T-helper 1 cell treated with Interleukin-12 subunit alpha and Interleukin-12 subunit beta and Interleukin-4 antibody, amounts not matched to agents 30 μg/mL and 1 μg/mL, for 36 hours (primary cell): ENCODE data around the gene NRG2.
A peak's percentile ranks its signal among the peaks of the same experiment; 100 is the strongest.

ENCODE experiments used
- H3K27ac Mint-ChIP-seq: one replicate; pipeline ENCODE4 v1.8.0; 2021; ENCODE audit warnings: mild to moderate bottlenecking, mixed read lengths
- H3K27me3 Mint-ChIP-seq: one replicate; pipeline ENCODE4 v1.8.0; 2021; ENCODE audit warnings: low read depth, mixed read lengths
- H3K36me3 Mint-ChIP-seq: one replicate; pipeline ENCODE4 v1.8.0; 2021; ENCODE audit warnings: low read depth, mixed read lengths
- H3K4me1 Mint-ChIP-seq: one replicate; pipeline ENCODE4 v1.8.0; 2021; ENCODE audit warnings: low read depth, mixed read lengths
- H3K4me3 Mint-ChIP-seq: one replicate; pipeline ENCODE4 v1.8.0; 2021; ENCODE audit warnings: mild to moderate bottlenecking, moderate library complexity, mixed read lengths
- H3K9me3 Mint-ChIP-seq: one replicate; pipeline ENCODE4 v1.8.0; 2021; ENCODE audit warnings: mixed read lengths

The NRG2 gene

GRCh38 chr5:140051950-140052349 lies 8.9 kb upstream of the NRG2 start:
- H3K27ac Mint-ChIP-seq: no peak overlapping the region
- H3K36me3 Mint-ChIP-seq: no peaks in the 10 kb centered on the region
- no peaks in the 10 kb centered on the region for H3K9me3 Mint-ChIP-seq
- H3K27me3 Mint-ChIP-seq: peaks cover 22% of the 10 kb centered on the region
- no peak overlapping the region for H3K4me3 Mint-ChIP-seq
- no peaks in the 10 kb centered on the region for H3K4me1 Mint-ChIP-seq

- H3K4me1 Mint-ChIP-seq: no peaks in the 10 kb centered on the region
- H3K4me3 Mint-ChIP-seq: no peak overlapping the region
- no peaks in the 10 kb centered on the region for H3K36me3 Mint-ChIP-seq
- H3K9me3 Mint-ChIP-seq: no peaks in the 10 kb centered on the region
- no peak overlapping the region for H3K27ac Mint-ChIP-seq
- peaks cover 24% of the 10 kb centered on the region for H3K27me3 Mint-ChIP-seq
These were observed 6.6 kb upstream of the NRG2 start for GRCh38 chr5:140049713-140050112.

DNA sequence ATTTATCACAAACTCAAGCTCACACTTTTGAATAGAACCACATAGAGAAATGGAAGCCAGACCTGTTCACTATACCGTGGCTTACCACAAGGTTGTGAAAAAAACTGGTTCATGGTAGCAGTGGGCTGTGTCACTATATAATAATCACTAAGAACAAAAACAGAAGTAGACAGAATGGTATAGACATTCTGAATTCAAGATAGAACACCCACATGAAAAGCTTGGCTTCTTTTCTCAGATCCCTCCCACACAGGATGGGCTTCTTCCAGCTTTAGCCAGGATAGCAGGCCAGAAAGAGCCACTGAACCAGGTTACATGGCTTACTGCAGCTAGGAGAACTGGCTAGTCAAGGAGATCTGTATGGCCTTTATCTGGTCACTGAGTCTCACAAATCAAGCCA lies 6.1 kb upstream of the NRG2 start:
- H3K27me3 Mint-ChIP-seq: peaks cover 29% of the 10 kb centered on the region

DNA sequence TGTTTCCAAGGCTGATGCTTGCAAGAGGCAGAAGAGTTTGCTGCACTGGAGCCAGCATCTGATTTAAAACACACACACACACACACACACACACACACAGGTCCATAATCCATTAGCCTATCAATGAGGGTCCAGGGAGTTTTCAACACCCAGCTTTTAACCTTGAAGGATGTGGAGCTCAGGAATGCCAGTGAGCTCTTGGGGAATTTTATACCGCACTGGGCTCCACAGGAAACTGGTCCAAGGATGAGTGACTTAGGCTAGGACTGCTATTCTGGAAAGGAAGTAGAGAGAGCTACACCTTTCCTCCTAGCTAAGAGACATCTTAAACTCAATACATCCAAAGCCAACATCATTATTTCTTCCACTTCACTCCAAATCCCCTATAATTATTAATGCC lies 942 bp upstream of the NRG2 start:
- H3K4me1 Mint-ChIP-seq: peaks cover 8% of the 10 kb centered on the region
- H3K27ac Mint-ChIP-seq: no peak overlapping the region
- peaks cover 66% of the 10 kb centered on the region for H3K27me3 Mint-ChIP-seq
- H3K4me3 Mint-ChIP-seq: peak overlapping the region; percentile 6
- no peaks in the 10 kb centered on the region for H3K36me3 Mint-ChIP-seq
- no peaks in the 10 kb centered on the region for H3K9me3 Mint-ChIP-seq

More for the DNA sequence above, 6.1 kb upstream of the NRG2 start:
- H3K36me3 Mint-ChIP-seq: no peaks in the 10 kb centered on the region
- H3K4me3 Mint-ChIP-seq: no peak overlapping the region
- H3K4me1 Mint-ChIP-seq: peaks cover 2% of the 10 kb centered on the region
- no peak overlapping the region for H3K27ac Mint-ChIP-seq
- no peaks in the 10 kb centered on the region for H3K9me3 Mint-ChIP-seq

DNA sequence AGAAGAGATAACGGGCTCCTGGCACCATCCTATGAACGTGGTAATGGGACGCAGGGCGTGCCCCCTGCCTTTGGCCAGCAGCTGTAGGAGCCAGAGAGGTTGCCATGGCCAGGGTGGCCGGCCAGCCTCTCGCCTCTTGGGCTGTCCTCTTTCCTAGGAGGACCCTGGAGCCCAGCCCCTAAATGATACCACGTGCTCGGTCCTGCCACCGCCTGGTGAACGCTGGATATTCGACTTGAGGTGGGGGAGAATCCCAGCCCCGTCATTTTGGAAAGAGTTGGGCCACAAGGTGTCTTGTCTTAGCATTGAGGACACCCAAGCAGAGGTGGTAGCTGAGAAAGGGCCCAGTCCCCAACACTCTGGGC lies 391 bp upstream of the NRG2 start:
- H3K4me3 Mint-ChIP-seq: peak overlapping the region; percentile 43
- H3K9me3 Mint-ChIP-seq: no peaks in the 10 kb centered on the region
- H3K4me1 Mint-ChIP-seq: peaks cover 9% of the 10 kb centered on the region
- no peak overlapping the region for H3K27ac Mint-ChIP-seq
- H3K36me3 Mint-ChIP-seq: no peaks in the 10 kb centered on the region
- peaks cover 66% of the 10 kb centered on the region for H3K27me3 Mint-ChIP-seq

- H3K27ac Mint-ChIP-seq: no peak overlapping the region
- no peaks in the 10 kb centered on the region for H3K36me3 Mint-ChIP-seq
- peaks cover 10% of the 10 kb centered on the region for H3K4me1 Mint-ChIP-seq
- H3K9me3 Mint-ChIP-seq: no peaks in the 10 kb centered on the region
- H3K27me3 Mint-ChIP-seq: peaks cover 70% of the 10 kb centered on the region
- H3K4me3 Mint-ChIP-seq: no peak overlapping the region
These were observed 781 bp downstream of the NRG2 start for GRCh38 chr5:140042393-140042642.

- Mint-ChIP-seq H3K9me3 (no peaks in the 10 kb centered on the region), H3K4me3 (peak overlapping the region; percentile 68), H3K27me3 (peaks cover 72% of the 10 kb centered on the region), H3K27ac (peak overlapping the region; percentile 10), H3K36me3 (no peaks in the 10 kb centered on the region), H3K4me1 (peaks cover 10% of the 10 kb centered on the region)
These were observed 1.4 kb downstream of the NRG2 start for GRCh38 chr5:140041492-140042392.

GRCh38 chr5:140041099-140041491 lies 2.0 kb downstream of the NRG2 start:
- Mint-ChIP-seq H3K27me3 (peaks cover 78% of the 10 kb centered on the region), H3K4me3 (peak overlapping the region; percentile 68), H3K27ac (peak overlapping the region; percentile 10), H3K36me3 (no peaks in the 10 kb centered on the region), H3K9me3 (no peaks in the 10 kb centered on the region), H3K4me1 (peaks cover 10% of the 10 kb centered on the region)

DNA sequence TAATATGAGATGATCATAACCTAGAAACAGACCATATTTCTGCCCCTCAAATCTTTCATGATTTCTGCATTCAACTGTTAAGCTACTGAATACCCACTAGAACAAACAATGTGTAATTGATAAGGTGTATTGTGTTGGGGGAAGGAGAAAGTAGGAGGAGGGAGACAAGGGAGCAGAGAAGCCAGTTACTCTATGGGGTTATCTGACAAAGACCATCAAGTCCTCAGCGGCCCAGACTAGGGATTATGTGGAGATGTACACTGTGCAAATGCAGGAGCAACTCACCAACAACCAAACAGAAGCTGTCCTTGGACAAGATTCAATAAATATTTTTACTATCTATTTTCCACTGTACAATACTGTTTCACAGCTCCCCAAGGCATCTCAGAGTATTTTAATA lies 2.7 kb downstream of the NRG2 start:
- Mint-ChIP-seq H3K36me3 (no peaks in the 10 kb centered on the region), H3K27me3 (peaks cover 80% of the 10 kb centered on the region), H3K4me1 (peaks cover 10% of the 10 kb centered on the region), H3K27ac (no peak overlapping the region), H3K4me3 (no peak overlapping the region), H3K9me3 (no peaks in the 10 kb centered on the region)

- H3K4me1 Mint-ChIP-seq: peaks cover 10% of the 10 kb centered on the region
- H3K36me3 Mint-ChIP-seq: no peaks in the 10 kb centered on the region
- peaks cover 80% of the 10 kb centered on the region for H3K27me3 Mint-ChIP-seq
- no peak overlapping the region for H3K4me3 Mint-ChIP-seq
- no peak overlapping the region for H3K27ac Mint-ChIP-seq
- H3K9me3 Mint-ChIP-seq: no peaks in the 10 kb centered on the region
These were observed 3.5 kb downstream of the NRG2 start for GRCh38 chr5:140039561-140039960.

- H3K4me1 Mint-ChIP-seq: peaks cover 8% of the 10 kb centered on the region
- H3K4me3 Mint-ChIP-seq: no peak overlapping the region
- H3K27ac Mint-ChIP-seq: no peak overlapping the region
- H3K27me3 Mint-ChIP-seq: peaks cover 78% of the 10 kb centered on the region
- no peaks in the 10 kb centered on the region for H3K9me3 Mint-ChIP-seq
- no peaks in the 10 kb centered on the region for H3K36me3 Mint-ChIP-seq
These were observed 4.6 kb downstream of the NRG2 start for GRCh38 chr5:140038373-140038957.

DNA sequence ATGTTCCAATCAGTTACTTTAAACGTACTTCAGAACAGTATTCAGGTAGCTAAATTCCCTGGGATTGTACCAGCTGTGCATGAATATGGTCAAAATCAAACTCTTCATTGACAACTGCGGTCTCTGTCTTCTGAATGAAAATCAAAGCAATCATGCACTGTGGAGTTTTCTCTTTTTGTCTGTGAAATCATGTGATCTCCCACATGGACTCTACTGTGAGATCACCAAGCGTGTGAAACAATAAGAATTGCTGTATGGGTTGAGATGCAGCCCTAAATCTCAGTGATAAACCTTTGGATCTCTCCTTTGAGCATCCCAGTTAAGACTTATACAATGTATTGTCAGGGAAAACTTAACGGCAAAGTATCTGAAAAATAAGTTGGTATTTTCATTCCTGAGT lies 6.1 kb downstream of the NRG2 start:
- H3K27ac Mint-ChIP-seq: no peak overlapping the region
- H3K4me3 Mint-ChIP-seq: no peak overlapping the region
- H3K27me3 Mint-ChIP-seq: peaks cover 81% of the 10 kb centered on the region
- no peaks in the 10 kb centered on the region for H3K9me3 Mint-ChIP-seq
- peaks cover 8% of the 10 kb centered on the region for H3K4me1 Mint-ChIP-seq
- H3K36me3 Mint-ChIP-seq: no peaks in the 10 kb centered on the region

DNA sequence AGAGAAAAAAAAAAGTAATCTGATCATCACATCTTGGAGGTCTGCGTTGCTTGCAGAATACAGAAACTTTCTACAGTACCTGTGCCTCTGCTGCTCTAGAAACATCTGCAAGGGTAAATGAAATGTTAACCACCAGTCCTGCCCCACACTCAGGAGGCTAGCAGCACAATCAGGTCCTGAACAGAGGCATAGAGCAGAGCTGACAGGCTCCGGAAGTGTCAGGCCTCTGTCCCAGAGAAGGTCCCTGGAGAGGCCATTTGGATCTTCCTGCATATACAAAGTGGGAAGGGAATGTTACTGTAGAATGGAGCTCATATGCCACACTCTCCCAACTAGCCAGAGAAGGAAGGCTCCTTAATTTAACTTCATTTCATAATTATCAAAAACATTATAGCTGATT lies 7.2 kb downstream of the NRG2 start:
- Mint-ChIP-seq H3K4me3 (no peak overlapping the region), H3K9me3 (no peaks in the 10 kb centered on the region), H3K36me3 (no peaks in the 10 kb centered on the region), H3K27ac (no peak overlapping the region), H3K27me3 (peaks cover 80% of the 10 kb centered on the region), H3K4me1 (peaks cover 2% of the 10 kb centered on the region)

DNA sequence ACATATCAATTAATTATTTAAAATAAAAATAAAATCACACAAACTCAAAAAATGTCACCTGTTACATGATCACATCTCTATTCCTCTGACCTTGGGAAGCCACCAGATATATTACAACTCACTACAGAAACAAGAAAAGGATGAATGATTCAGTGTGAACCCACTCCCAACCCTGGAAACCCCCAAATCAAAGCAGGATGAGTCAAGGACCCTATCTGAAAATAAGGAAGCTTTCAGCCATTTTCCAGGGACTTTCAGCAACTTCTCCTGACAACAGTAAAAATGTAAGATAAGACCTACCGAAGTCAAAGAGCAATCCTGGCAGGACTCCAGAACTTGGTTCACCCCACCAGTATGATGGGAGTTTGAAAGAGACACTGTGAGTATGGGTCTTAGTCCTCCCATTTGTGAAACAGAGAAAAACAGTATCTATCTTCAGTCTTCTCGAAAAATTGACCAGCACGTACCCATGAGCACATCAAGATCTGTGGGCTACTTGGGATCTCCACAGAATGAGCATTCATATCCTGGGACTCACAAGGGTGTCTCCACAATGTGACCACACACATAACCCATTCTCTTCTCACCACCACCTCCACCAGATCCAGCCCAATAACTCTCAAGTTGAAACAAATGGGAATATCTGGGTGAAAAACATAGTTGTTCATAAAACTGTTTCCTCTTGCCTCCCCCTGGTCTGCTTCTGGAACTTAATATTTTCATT lies 9.9 kb downstream of the NRG2 start:
- no peaks in the 10 kb centered on the region for H3K4me1 Mint-ChIP-seq
- no peak overlapping the region for H3K27ac Mint-ChIP-seq
- H3K4me3 Mint-ChIP-seq: no peak overlapping the region
- peaks cover 55% of the 10 kb centered on the region for H3K27me3 Mint-ChIP-seq
- H3K9me3 Mint-ChIP-seq: no peaks in the 10 kb centered on the region
- H3K36me3 Mint-ChIP-seq: no peaks in the 10 kb centered on the region

DNA sequence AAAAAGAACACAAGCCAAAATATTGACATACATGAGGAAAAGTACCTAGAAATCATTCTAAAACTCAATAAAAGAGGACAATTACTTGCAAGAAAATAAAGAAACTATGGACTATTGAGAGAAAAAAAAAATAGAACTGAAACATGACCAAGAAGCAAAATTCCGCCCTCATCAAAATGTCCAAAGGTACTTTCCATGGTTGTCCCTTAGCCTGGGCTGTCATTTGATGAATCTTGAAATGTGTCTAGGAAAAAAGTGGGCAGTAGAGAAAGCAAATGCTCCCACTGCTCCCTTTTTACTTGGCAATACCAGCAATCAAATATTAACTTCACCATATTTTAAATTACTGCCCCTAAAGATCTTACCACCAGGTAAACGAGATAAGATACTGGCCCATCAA lies 10.8 kb downstream of the NRG2 start:
- Mint-ChIP-seq H3K27ac (no peak overlapping the region), H3K9me3 (no peaks in the 10 kb centered on the region), H3K4me1 (no peaks in the 10 kb centered on the region), H3K27me3 (peaks cover 51% of the 10 kb centered on the region), H3K36me3 (no peaks in the 10 kb centered on the region), H3K4me3 (no peak overlapping the region)
